GM18873 (cell line): ENCODE data around the gene MATR3.

Source experiments
- ATAC-seq: cut with Tn5 transposase; IDR thresholded peaks from one replicate; pipeline ENCODE4 v1.9.1; 2021; ENCODE audit warnings: mild to moderate bottlenecking, moderate library complexity, moderate number of reproducible peaks; ENCODE audit not compliant: unreplicated experiment, low FRiP score

MATR3 gene

DNA sequence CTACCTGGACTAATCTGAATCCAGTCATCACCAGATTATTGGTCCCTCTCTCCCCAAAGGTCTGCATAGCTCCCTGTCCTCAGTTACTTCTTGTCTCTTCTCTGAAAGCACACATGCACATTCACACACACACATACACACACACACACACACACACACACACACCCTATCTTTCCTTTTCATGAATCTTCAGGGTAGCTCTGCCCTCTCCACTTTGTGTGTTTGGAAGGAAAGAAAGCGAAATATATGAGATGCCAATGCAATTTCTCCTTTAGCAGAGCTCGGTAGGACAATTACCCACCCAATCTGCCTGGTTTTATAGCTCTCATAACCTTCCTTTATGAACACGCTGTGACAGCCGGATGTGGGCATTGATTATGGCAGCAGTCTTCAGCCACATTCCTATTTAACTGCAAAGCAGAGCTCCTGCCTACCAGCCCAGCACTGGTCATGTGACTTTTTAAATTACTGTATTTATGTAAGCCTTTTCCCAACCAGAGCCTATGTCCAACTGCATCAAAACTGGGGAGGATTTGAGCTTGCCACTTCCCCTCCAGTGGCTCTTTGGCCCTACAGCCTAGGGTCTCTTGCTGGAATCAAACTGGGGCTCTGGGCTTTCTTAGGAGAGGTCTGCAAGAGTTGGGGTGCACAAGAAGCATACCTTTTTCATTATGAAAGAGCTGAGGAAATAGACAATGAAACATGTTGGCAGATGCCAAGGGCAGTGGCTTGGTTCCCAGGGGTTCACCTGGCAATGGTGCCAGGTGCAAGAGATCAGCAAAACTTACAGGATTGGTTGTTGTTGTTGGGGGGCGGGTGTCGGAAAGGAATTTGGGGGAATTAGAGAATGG, 20.8 kb upstream of the MATR3 start:
- ATAC-seq = no peak

GRCh38 chr5:139273322-139273571, 20.3 kb upstream of the MATR3 start:
- no peak for ATAC-seq

- peak; percentile 65 for ATAC-seq
These were observed 19.8 kb upstream of the MATR3 start for GRCh38 chr5:139273572-139274289.

- no peak for ATAC-seq
These were observed 18.0 kb upstream of the MATR3 start for GRCh38 chr5:139275536-139275935.

DNA sequence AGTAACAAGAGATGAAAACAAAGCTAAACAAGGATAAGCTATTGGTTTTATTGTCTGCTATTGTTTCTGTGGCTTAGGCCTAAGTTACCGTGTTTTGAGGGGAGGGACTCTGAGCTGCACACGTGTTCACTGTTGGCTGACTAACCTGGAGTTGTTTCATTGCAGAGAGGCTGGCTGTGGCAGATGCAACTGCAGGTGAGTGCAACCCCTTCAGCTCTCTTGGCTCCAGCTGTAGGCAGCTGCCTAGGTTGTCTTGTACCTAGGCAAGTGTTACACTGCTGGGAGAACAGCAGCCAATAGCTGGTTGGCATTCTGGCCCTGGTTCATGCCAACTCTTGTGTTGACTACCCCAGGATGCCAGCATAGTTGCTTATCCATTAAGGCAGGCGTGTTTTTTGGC, 17.6 kb upstream of the MATR3 start:
- no peak for ATAC-seq

- ATAC-seq = no peak
These were observed 17.1 kb upstream of the MATR3 start for GRCh38 chr5:139276426-139276825.

DNA sequence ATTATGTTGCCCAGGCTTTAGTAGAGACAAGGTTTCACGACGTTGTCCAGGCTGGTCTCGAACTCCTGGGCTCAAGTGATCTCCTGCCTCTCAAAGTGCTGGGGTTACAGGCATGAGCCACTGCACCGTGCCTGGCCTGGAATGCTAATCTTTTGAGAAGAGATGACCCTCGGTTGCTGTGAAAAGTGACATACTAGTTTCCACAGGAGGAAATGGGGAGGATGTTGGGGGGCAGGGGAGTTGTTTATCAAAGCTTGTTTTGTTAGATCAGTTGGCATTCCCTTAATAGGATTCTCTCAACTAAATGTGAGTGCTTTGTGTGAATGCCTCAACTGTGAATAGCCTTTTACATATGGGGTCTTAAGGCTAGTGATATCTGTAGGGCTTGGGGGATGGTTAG, 16.4 kb upstream of the MATR3 start:
- ATAC-seq = no peak

DNA sequence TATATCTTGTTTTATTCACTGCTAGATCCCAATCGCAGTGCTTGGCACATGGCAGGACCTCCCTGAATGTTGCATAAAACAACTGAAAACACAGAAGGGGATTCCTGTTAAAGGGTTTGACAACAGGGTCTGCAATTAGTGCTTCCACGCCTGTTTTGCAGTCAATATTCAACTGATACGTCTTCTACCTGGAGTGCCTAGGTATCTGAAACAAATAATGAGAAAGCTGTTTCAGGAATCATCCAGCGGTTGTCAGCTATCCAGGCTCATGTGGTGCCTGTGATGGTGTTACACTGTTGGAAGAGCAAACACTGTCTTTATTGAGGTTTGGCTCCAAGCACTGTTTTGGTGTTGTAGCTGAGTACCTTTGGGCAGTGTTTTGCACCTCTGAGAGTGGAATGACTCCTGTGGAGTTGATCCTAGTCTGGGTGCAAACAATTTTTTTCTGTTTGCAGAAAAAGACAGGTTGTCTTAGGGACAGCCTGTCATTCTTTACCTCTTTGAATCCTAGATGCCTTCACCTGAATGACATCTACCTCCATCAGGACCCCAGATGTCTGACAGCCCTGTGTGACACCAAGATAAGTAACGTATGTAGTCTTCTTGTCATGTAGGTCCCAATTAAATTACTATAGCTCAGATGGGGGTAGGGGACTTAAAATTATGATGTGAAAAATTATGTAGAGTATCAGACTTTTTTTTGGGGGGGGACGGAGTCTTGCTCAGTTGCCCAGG, 14.8 kb upstream of the MATR3 start:
- ATAC-seq = no peak

- no peak for ATAC-seq
These were observed 11.4 kb upstream of the MATR3 start for GRCh38 chr5:139282197-139282557.

DNA sequence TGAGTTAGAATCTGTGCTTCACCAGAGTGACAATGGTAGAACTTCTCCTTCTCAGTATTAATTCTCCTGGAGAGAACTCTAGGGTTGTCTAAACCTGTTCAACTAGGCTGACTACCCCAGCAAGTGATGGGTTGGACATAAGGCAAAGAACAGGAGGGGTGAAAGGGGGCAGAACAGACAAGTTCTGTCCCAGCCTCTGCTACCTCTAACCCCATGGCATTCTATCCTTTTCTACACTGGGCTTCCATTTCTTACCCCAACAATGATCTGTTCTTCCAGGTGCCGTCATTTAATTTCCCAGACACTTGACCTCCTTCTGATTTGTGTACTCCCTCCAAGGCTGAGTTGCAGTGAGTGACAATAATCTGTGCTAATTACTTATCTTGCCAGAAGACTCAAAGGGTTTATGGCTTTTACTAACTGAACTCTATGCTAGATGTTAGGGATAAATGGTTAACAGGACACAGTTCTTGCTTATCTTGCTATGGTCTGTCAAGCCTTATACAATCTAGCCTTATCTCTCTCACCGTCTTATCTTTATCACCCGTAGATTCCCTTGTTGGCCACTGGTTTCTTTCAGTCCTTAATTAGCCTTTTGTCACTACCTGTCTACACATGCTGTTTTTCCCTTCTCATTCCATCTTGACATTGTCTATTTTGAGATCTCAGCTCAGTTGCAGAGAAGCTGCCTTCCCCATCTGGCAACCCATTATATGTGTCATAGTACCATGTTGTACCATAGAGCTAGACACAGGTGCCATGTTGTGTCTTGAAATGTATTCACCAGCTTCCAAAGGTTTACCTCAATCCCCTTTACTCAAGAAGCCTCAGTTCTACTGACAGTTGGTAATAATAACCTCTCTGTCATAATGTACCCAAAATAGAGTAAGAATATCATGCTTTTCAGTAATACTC, 10.0 kb upstream of the MATR3 start:
- no peak for ATAC-seq

GRCh38 chr5:139284295-139284694, 9.2 kb upstream of the MATR3 start:
- ATAC-seq = no peak

- no peak for ATAC-seq
These were observed 7.7 kb upstream of the MATR3 start for GRCh38 chr5:139285651-139286392.

GRCh38 chr5:139287890-139288635, 5.5 kb upstream of the MATR3 start:
- ATAC-seq = no peak

- no peak for ATAC-seq
These were observed 2.5 kb upstream of the MATR3 start for GRCh38 chr5:139291051-139291450.

- no peak for ATAC-seq
These were observed 386 bp upstream of the MATR3 start for GRCh38 chr5:139293202-139293506.

- peak; percentile 21 for ATAC-seq
These were observed 1.0 kb downstream of the MATR3 start for GRCh38 chr5:139294374-139295165.

GRCh38 chr5:139295346-139296057, 2.0 kb downstream of the MATR3 start:
- ATAC-seq = no peak

- ATAC-seq = no peak
These were observed 2.7 kb downstream of the MATR3 start for GRCh38 chr5:139296198-139296597.
